Endothelial cell of umbilical vein (primary cell): ENCODE measurements around the gene NT5DC4. TPM values are rescaled to one million over a fixed set of nuclear protein-coding genes. Genes with fewer than 3 reads are reported as not detected.

ENCODE experiments used
- BruUV-seq: library from RNA; stranded (reverse); fragments of 400-500 nt; replicated peaks from 2 replicates; lab custom pipeline; 2021; lab: Mats Ljungman, UMichigan
- CTCF ChIA-PET: fragments of 300-600, 350-600 bp; sonication (Branson Sonifier 250); formaldehyde crosslinking; loops from one replicate; lab custom pipeline; 2021; ENCODE audit warnings: antibody characterized with exemption, inconsistent platforms; lab: Charles Lee
- POLR2A ChIA-PET: fragments of 300-600, 350-600 bp; sonication (Branson Sonifier 250); formaldehyde crosslinking; loops from one replicate; lab custom pipeline; 2021; ENCODE audit warnings: antibody characterized with exemption, inconsistent platforms; lab: Charles Lee
- DNase-seq: peaks from one replicate; pipeline ENCODE4 v3.0.0-alpha.2; 2011; ENCODE audit warnings: low read depth, low spot score
- FAIRE-seq: peaks from 2 replicates; lab custom pipeline; 2011; peaks lifted over from hg19 to GRCh38; lab: Jason Lieb, UNC
- H2AFZ ChIP-seq: 2 replicates; pipeline ENCODE4 v1.6.0; 2012; ENCODE audit warnings: low read depth, low read length, control low read depth, inconsistent platforms
- H3K27ac ChIP-seq: 2 replicates; pipeline ENCODE4 v1.5.1; 2011; ENCODE audit warnings: low read depth, mild to moderate bottlenecking, control low read depth, low read length, moderate library complexity; ENCODE audit not compliant: insufficient read depth
- H3K27me3 ChIP-seq, 2 experiments: 2 replicates each; pipeline versions ENCODE4 v1.6.0 to v1.6.1; 2011; ENCODE audit warnings: low read length in 2 of 2, mixed read lengths in 1 of 2; ENCODE audit not compliant: control insufficient read depth in 2 of 2, insufficient read depth in 2 of 2
- H3K36me3 ChIP-seq, 2 experiments: 2 replicates in 1 of 2; 3 replicates in 1 of 2; pipeline ENCODE4 v1.5.1; 2011; ENCODE audit warnings: low read length in 2 of 2, mild to moderate bottlenecking in 1 of 2, moderate library complexity in 1 of 2; ENCODE audit not compliant: control insufficient read depth in 2 of 2, insufficient read depth in 2 of 2; ENCODE audit errors: extremely low read depth in 1 of 2
- H3K4me1 ChIP-seq: 3 replicates; pipeline ENCODE4 v1.5.1; 2011; ENCODE audit warnings: mild to moderate bottlenecking, low read length; ENCODE audit not compliant: control insufficient read depth, insufficient read depth; ENCODE audit errors: extremely low read depth
- H3K4me2 ChIP-seq: 2 replicates; pipeline ENCODE4 v1.6.1; 2011; ENCODE audit warnings: low read length, control low read depth, mixed read lengths; ENCODE audit not compliant: insufficient read depth
- H3K4me3 ChIP-seq, 3 experiments: fragments of 200-600 bp in 1 of 3; sonication (generic), shearing (Covaris generic) in 1 of 3; replicated peaks in 1 of 3; 2 replicates each; pipeline ENCODE4 v1.5.1; 2011 to 2016; ENCODE audit warnings: control low read depth in 3 of 3, low read length in 3 of 3, mild to moderate bottlenecking in 2 of 3, inconsistent platforms in 1 of 3, low read depth in 1 of 3, moderate library complexity in 1 of 3; ENCODE audit not compliant: insufficient read depth in 1 of 3
- H3K79me2 ChIP-seq: 2 replicates; pipeline ENCODE4 v1.6.0; 2012; ENCODE audit warnings: low read length, inconsistent platforms; ENCODE audit not compliant: control insufficient read depth, insufficient read depth
- H3K9ac ChIP-seq: replicated peaks from 2 replicates; pipeline ENCODE3; 2011; ENCODE audit warnings: low read length, control low read depth; ENCODE audit not compliant: insufficient read depth; ENCODE audit errors: extremely low read depth
- H3K9me1 ChIP-seq: replicated peaks from 3 replicates; pipeline ENCODE4 v1.6.0; 2011; ENCODE audit warnings: mild to moderate bottlenecking, low read length; ENCODE audit not compliant: control insufficient read depth, insufficient read depth; ENCODE audit errors: extremely low read depth
- H3K9me3 ChIP-seq: replicated peaks from 2 replicates; pipeline ENCODE4 v1.5.1; 2012; ENCODE audit warnings: low read length, inconsistent platforms; ENCODE audit not compliant: control insufficient read depth, insufficient read depth
- H4K20me1 ChIP-seq: replicated peaks from 2 replicates; pipeline ENCODE3; 2011; ENCODE audit warnings: mild to moderate bottlenecking, low read length; ENCODE audit not compliant: control insufficient read depth, insufficient read depth; ENCODE audit errors: extremely low read depth
- EZH2 ChIP-seq: IDR thresholded peaks from 2 replicates; pipeline ENCODE4 v1.6.1; 2012; ENCODE audit warnings: borderline replicate concordance, low read depth, mild to moderate bottlenecking, moderate library complexity, low read length, inconsistent platforms; ENCODE audit not compliant: severe bottlenecking
- FOS ChIP-seq: IDR thresholded peaks from 2 replicates; pipeline ENCODE4 v1.6.1; 2011; ENCODE audit warnings: mild to moderate bottlenecking, low read length, moderate library complexity, borderline replicate concordance; ENCODE audit not compliant: insufficient read depth
- GATA2 ChIP-seq: IDR thresholded peaks from 2 replicates; pipeline ENCODE4 v1.7.0; 2011; ENCODE audit warnings: low read depth, mild to moderate bottlenecking, moderate library complexity, mixed read lengths, low read length; ENCODE audit not compliant: insufficient read length, insufficient read depth
- JUN ChIP-seq: IDR thresholded peaks from 2 replicates; pipeline ENCODE4 v1.6.1; 2011; ENCODE audit warnings: borderline replicate concordance, low read depth; ENCODE audit not compliant: insufficient read length, insufficient read depth
- MYC ChIP-seq: IDR thresholded peaks from one replicate; pipeline ENCODE4 v1.6.1; 2011; ENCODE audit warnings: mild to moderate bottlenecking, low read depth, low read length
- POLR2A ChIP-seq: IDR thresholded peaks from 2 replicates; pipeline ENCODE4 v1.6.1; 2012; ENCODE audit warnings: low read depth, mild to moderate bottlenecking, control low read depth, low read length
- POLR2AphosphoS5 ChIP-seq: IDR thresholded peaks from 2 replicates; pipeline ENCODE4 v1.6.1; 2012; ENCODE audit warnings: low read depth, mild to moderate bottlenecking, control low read depth, low read length, moderate library complexity; ENCODE audit not compliant: insufficient read depth
- dilution Hi-C: fragments of 300-500 bp; cut with MboI; formaldehyde crosslinking; loops from one replicate; pipeline ENCODE4 v1.15.0; 2019; ENCODE audit warnings: low sequenced_read_pairs; ENCODE audit not compliant: extremely low pct_ligation_motif_present
- intact Hi-C: fragments of 100-400 bp; cut with micrococcal nuclease; formaldehyde crosslinking; loops from one replicate; pipeline ENCODE4 v1.10.0; 2022
- polyA plus RNA-seq, 4 experiments: library from polyadenylated mRNA; depleted of rRNA in 3 of 4; stranded (reverse) in 3 of 4; unstranded in 1 of 4; fragments of >200 nt; gene quantifications; 2 replicates each; pipeline versions ENCODE4 v1.2.1 to v1.2.3, GENCODE V29; 2011 to 2012; ENCODE audit warnings: missing spikeins in 1 of 4
- total RNA-seq: library from RNA; stranded (reverse); gene quantifications from 2 replicates; pipeline ENCODE4 v1.2.3, GENCODE V29; 2021
- TF ChIP-seq, protein P1 (sequence below): IDR thresholded peaks from 2 replicates; pipeline ENCODE4 v1.6.1; 2011; ENCODE audit not compliant: insufficient read depth, insufficient read length
- TF ChIP-seq, protein P2 (sequence below), 2 donors: IDR thresholded peaks; 1 replicate in 1 of 2; 2 replicates in 1 of 2; pipeline ENCODE4 v1.5.1; 2011; ENCODE audit warnings: low read length in 2 of 2, mild to moderate bottlenecking in 2 of 2, moderate library complexity in 2 of 2, control low read depth in 1 of 2, inconsistent platforms in 1 of 2, low read depth in 1 of 2; ENCODE audit not compliant: insufficient read depth in 1 of 2; ENCODE audit errors: extremely low read depth in 1 of 2

NT5DC4 gene
- total and polyA plus RNA-seq, 2 donors (not counting 3 experiments of a cell fraction or from before 2014, with no cell fraction given): not detected

DNA sequence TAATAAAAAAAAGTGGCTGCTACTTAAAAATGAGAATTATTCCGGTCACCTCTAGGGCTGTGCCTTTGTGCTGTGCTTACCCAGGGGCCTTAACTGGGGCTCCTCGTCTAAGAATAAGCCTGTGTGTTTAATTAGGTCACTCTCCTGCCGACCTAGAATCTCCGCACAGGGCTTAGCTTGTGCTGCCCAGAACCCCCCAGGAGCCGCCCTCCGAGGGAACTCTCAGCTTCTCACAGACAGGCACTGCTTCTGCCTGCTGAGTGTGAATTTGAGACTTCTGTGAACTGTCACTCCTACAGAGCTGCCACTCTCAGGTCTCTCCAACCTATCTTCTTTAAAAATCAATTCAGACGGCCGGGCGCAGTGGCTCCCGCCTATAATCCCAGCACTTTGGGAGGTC lies 11.9 kb upstream of the NT5DC4 start:
- H3K9me3 ChIP-seq: no peaks in the 10 kb centered on the region
- H3K27ac ChIP-seq: no peak overlapping the region
- H3K9ac ChIP-seq: no peak overlapping the region
- no peak overlapping the region for H3K4me2 ChIP-seq
- no peaks in the 10 kb centered on the region for H3K27me3 ChIP-seq
- no peaks in the 10 kb centered on the region for H3K9me1 ChIP-seq
- H3K36me3 ChIP-seq: no peaks in the 10 kb centered on the region
- no peak for DNase-seq
- dilution Hi-C loops (no loop called here), intact Hi-C loops (no loop called here)
- CTCF ChIA-PET: interaction anchor here (1.3 to 1.4 kb wide), 2 partner anchors 24 to 109 kb away, joined by 3 to 4 read pairs; no protein-coding TSS in a partner anchor
- H3K4me1 ChIP-seq: peaks cover 6% of the 10 kb centered on the region
- H3K4me3 ChIP-seq: no peak overlapping the region
- no peak overlapping the region for H2AFZ ChIP-seq
- BruUV-seq: no TSS peak
- TF ChIP-seq POLR2A (no peak), MYC (no peak), FOS (no peak), GATA2 (no peak), JUN (no peak), EZH2 (no peak), POLR2AphosphoS5 (no peak)
- TF ChIP-seq, protein P1, sequence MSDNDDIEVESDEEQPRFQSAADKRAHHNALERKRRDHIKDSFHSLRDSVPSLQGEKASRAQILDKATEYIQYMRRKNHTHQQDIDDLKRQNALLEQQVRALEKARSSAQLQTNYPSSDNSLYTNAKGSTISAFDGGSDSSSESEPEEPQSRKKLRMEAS: no peak
- TF ChIP-seq, protein P2, sequence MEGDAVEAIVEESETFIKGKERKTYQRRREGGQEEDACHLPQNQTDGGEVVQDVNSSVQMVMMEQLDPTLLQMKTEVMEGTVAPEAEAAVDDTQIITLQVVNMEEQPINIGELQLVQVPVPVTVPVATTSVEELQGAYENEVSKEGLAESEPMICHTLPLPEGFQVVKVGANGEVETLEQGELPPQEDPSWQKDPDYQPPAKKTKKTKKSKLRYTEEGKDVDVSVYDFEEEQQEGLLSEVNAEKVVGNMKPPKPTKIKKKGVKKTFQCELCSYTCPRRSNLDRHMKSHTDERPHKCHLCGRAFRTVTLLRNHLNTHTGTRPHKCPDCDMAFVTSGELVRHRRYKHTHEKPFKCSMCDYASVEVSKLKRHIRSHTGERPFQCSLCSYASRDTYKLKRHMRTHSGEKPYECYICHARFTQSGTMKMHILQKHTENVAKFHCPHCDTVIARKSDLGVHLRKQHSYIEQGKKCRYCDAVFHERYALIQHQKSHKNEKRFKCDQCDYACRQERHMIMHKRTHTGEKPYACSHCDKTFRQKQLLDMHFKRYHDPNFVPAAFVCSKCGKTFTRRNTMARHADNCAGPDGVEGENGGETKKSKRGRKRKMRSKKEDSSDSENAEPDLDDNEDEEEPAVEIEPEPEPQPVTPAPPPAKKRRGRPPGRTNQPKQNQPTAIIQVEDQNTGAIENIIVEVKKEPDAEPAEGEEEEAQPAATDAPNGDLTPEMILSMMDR (IDR thresholded peaks at IDR 0.05; ENCODE audit: extremely low read depth in 1 of 2, insufficient read depth in 1 of 2, low read depth in 1 of 2, low read length in 2 of 2): no peak
- no peak for FAIRE-seq
- POLR2A ChIA-PET: no interaction called here
- H4K20me1 ChIP-seq: no peaks in the 10 kb centered on the region
- H3K79me2 ChIP-seq: no peaks in the 10 kb centered on the region
